Activated CD8-positive, alpha-beta memory T cell treated with anti-CD3 and anti-CD28 coated beads, Interleukin-2, amount 50 U/mL, for 24 hours (primary cell): ENCODE measurements around the gene CHST13.
A peak's percentile ranks its signal among the peaks of the same experiment; 100 is the strongest.

Experiments
- DNase-seq: peaks from one replicate; pipeline ENCODE4 v3.0.0-alpha.2; 2020; ENCODE audit errors: extremely low read depth

The CHST13 gene

DNA sequence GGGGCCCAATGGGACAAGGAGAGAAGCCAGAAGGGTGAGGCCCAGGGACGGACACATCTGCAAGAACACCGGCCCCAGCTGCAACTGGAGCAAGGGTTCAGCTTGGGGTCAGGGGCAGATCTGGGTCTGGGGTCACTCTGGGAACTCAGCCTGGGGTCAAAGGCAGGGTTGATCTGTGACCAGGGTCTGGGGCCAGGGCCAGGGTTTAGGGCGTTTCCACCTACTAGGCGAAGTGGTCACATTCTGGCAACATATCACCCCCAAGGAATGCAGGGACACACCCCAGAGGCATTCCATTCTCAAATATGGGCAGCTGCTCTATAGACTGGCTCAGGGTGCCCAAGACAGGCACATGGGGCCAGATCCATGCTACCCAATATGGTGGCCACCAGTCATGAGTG is 15.4 kb upstream of the CHST13 start:
- no peak for DNase-seq

DNA sequence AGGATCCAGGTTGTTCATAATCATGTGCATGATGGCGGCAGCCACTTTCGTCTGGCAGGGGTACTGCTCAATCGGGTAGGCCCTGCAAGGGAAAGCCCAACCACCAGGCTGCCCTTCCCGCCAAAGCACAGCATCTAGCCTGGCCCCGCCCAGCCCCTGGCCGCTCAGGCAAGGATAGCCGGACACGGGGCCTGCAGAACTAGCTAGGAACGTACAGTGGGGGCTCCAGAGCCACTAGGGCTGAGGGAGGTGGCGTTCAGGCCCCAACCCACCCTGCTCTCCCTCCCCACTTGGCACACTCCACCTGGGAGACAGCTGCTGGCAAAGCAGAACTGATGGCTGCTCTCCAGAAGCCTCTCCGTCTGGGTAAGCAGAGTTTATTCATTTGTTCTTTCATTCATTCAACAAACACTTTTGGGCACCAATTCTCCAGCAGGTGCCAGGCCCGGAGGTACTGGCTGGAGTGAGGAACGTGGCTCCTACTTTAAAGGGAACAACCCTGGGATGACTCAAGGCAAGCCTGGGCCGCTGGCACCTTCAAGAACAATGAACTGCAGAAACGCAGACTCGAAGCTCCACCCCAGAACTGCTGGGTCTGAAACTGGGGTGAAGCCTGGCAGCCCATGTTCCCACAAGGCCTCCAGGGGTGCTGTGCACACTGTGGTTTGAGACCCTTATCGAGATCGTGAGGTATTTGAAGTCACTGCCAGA is 14.2 kb upstream of the CHST13 start:
- DNase-seq = no peak

DNA sequence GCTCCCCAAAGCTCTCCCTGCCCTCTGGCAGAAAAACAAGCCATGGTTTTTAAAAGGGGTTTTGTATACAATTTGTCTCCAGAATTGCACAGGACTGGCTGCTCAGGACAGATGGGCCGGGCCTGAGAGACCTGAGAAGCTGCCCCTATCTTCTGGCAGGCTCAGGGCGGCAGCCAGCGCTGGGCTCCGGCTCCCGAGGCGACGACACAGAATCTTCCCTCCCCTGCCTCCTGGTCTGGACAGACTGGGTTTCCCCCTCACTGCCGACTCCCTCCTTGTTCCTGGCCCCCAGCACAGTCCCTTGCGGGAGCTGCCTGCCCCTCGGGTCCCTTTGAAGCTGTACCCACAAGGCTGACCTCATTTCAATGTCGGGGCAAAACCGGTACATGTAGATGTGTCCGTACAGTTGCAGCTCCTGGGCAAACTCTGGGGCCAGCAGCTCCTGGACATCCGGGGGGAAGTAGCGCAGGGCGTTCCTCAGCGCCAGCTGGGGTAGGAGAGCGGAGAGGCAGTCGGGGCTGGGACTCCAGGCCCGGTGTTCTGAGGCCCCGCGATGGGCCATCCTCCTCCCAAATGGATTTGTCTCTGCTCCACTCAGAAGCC is 13.5 kb upstream of the CHST13 start:
- no peak for DNase-seq

DNA sequence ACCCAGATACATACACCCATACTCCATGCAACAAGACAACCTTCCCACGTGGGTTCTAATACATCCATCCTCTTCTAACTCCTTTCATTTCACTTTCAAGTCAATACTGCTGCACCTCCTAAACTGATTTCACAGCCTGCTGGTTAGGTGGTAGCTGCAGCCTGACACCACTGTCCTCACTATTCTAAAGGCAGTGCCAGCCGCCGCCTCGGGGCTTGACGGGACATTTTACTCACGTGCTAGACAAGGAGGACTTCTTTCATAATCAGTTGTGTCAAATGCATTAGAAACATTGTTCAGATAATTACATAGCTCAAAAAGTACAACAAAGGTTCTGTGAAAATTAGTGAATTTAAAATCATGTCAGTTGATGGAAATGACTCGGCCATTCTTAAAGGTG is 12.7 kb upstream of the CHST13 start:
- no peak for DNase-seq

DNA sequence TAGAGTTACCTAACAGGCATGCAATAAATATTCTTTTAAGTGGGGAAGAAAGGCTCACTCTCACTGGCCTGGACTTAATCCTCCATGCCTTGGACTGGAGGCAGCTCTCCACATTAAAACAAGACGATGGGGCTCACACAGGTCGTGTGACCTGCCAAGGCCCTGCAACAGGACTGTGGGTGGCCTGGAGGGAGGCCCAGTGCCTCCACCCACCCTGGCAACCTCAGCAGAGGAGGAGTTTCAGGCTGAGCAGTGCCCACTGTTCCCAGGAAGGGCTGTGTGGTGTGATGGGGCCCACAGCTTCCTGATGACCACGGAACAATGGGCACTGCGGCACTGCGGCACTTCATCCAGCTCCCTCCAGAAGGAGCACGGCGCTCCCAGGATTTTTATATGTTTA is 11.9 kb upstream of the CHST13 start:
- no peak for DNase-seq

DNA sequence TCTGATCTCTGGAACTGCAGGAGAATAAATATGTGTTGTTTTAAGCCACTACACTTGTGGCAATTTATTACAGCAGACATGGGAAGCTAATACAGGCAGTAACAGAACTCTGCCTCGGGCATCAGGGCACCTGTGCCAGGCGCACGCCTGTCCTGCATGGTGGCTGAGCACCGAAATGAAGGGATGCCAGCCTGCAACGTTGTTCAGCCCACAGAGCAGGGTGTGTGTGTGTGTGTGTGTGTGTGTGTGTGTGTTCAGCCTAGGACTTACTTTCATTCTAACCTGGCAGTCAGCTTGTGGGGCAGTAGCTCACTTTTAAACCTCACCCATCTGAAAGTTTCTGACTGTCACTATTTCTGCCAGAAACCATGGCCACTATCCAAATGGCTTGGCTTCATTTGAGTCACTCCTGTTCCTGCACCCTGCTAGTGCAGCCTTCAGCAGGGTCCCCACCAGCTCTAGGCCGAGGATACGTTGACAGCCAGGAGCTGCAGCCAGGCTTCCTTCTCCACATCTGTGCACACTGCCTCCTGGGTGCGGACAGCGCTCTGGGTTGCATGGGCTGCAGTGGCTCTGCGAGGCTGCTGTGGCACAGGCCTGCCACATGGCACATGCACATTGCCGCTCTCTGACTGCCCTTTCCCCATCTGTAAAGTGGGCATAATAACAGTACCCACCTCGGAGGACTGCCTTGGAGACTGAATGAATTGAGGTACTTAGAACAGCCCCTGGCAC is 10.9 kb upstream of the CHST13 start:
- DNase-seq = no peak

DNA sequence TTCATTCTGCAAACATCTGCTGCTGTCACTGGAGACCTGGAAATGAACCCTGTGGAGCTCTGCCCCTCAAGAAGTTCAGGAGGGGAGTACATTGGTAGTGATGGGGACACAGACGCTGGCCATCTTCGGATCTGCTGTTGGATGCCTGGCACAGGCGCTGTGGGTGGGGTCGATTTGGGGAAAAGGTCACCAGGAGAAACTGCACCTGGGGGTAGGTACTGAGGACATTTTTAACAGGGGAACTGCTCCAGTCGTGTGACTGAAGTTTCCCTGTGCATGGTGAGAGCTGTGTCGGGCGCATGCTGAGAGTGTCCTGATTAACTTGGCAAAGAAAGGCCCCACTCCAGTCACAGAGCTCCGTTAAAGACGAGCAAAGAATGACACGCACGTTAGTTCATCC is 9.8 kb upstream of the CHST13 start:
- DNase-seq = no peak

DNA sequence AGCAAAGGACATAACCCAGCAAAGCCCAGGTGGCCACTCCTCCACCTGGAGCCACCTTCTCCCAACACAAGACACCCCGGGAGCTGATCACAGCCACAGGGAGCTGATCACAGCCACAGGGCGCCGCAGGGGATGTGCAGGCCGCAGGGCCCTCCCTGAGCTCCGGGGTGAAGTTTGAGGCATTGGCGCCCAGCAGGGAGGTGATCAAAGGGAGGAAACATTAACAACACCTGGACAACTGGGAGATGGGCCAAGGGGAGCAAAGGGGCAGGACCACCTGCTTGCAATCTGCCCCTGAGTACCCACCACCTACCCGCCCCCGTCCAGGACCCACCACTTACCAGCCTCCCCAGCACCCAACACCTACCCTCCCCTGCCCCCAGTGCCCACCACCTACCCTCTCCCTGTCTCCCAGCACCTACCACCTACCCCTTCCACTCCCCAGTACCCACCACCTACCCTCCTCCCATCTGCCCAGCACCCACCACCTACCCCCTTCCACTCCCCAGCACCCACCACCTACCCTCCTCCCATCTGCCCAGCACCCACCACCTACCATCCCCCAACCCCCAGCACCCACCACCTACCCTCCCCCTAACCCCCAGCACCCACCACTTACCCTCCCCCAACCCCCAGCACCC is 8.8 kb upstream of the CHST13 start:
- DNase-seq = no peak

DNA sequence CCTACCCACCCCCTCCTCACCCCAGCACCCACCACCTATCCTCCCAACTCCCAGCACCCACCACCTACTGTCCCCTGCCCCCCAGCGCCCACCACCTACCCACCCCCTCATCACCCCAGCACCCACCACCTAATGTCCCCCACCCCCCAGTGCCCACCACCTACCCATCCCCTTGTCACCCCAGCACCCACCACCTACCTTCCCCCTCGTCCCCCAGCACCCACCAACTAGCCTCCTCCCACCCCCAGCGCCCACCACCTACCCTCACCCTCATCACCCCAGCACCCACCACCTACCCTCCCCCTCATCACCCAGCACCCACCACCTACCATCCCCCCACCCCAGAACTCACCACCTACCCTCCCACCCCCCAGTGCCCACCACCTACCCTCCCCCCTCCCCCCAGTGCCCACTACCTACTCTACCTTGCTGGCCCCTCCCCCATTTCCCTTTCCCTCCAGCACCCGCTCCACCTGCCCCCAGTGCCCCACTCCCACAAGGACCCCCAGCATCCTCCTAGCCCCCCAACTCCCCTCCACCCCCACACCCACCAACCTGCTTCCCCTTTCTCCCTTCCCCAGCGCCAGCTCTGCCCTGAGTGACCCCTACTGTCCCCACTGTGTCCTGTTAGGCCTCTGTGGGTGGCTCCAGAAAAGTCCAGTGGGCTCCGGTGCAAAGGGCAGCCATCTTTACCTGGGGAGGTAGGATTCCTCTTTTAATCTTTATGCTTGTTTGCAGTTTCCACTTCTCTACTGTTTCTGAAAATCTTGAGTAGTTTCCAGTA is 7.6 kb upstream of the CHST13 start:
- no peak for DNase-seq

DNA sequence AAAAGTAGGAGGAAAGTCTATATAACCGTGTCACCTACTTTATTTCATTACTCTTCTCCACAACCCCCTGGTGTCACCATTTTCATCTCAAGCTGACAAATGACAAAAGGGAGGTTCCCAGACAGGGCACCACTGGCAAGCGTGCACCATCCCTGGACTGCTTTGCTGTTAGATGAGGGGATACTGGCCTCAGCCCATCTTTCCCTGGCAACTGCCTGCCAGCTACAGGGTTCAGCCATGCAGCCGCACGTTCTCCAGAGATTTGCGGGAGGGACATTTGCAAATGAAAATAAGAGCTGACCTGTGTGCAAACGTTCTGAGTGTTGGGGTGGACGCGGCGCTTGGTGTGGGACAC is 7.0 kb upstream of the CHST13 start:
- no peak for DNase-seq

DNA sequence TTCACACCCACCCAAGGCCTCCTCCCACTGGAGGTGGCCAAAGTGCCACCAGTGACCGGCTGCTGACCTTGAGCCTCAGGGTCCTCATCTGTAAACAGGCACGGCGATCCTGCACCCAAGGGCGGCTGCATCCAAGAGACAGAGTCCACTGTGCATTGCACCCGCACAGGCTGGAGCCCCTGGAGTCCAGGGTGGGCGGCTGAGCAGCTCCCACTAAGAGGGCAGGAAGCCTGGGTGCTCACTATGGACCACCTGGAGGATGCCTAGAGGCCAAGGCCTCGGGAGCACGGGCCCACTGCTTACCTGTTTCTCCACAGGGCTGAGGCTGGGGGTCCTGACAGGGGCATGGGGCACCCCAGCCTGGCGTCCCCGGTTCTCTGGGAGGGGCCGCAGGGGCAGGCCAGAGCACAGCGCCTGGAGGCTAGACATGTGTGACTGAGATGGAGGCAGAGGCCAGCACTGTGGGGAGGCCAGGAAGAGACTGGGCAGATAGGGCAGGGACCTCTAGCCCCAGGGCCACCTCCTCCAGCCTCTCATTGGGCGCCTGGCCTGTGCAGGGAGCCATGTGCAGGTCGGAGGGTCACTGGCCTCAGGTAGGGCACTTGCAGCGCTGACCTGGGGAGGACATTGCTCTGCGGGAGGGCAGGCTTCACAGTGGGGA is 6.5 kb upstream of the CHST13 start, which contains the start of gene UROC1:
UROC1 (minus strand) TSS at position 483 of the 661 bp plus-strand sequence; CDS start at position 429, 54 bp downstream.
- DNase-seq = no peak

DNA sequence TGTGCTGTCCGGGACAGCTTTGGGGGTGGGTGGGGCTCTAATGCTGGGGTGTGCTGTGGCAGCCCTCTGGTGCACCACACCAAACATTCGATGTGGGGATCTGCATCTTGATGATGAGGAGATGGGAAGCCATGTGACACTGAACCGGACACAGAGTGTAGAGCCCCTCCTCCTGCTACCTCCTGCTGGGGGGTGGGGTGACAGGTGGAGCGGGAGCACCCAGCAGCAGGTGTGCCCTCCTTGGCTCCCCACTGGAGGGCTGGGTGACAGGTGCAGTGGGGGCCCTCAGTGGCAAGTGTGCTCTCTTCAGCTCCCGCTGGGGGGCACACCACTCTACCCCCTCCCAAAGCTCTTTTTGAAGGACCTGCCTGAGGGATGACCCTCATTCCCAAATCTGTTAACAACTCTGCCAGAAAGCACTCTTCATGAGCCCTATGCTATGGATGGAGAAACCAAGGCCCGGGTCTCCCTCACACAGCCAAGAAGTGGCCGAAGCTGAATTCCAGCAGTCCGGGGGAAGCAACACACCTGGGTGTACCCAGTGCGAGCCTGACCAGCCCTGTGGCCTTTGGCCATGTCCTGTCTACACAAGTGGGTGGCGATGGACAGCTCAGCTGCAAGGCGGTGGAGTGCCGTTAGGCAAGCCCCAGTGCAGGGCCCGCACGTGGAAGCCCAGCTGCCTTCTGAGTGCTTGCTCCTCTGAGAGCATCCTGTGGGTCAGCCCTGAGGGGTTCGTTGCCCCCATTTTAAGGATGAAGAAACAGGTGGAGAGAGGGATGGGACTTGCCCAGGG is 5.8 kb upstream of the CHST13 start:
- DNase-seq = no peak

DNA sequence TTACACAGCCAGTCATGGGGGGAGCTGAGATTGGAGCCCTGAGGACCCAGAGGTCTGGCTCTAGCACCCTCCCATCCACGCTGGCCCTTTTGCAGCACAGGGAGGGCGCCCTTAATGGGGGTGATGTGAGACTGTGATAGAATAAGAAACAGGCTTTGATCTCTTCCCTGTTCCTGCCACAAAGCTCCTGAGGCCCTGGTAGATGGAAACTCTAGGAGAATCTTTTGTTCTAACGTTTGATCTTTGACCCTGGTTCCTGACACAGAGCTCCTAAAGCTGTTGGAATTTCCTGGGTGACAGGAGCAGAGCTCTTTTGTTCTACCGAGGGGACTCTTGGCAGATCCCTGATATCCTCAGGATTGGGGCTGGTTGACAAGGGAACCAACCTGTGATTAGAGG is 5.2 kb upstream of the CHST13 start:
- DNase-seq = no peak

DNA sequence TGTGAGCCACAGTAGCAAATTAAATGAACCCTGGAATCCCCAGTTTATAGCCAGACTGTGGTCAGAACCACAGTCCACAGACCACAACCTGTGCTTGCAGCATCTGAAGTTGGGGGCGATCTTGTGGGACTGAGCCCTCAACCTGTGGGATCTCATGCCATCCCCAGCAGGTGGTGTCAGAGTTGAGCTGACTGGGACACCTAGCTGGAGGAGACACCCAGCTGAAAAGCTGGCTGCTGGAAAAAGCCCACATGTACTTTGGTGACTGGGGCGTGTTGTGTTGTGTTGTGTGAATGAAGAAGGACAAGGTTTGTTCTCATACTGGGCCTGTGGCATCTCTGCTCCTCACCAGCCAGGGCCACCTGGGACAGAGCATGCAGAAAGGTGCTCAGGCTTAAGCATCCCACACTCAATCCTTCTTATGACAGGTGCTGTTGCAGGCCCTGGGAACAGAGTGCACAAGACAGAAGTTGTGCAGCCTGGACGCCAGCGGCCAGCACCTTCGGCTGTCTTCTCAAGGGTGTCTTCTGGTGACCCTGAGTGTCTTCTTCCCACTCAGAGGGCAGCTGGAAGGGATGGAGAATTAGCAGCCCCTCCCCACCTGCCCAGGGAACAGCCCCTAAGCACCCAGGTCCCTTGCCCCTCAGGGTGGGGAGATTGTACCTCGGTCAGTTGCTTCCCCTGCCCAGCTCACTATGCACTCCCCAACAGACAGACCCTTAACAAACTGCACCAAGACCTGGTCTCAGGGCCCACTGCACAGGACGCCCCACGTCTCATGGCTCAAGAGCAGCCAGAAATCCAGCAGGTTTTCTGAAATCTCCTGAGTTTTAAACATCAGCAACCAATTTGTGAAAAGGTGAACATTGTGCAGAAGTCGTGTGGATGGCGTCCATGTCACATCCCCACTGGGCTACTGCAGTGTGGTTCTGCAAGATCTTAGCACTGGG is 4.2 kb upstream of the CHST13 start:
- no peak for DNase-seq

DNA sequence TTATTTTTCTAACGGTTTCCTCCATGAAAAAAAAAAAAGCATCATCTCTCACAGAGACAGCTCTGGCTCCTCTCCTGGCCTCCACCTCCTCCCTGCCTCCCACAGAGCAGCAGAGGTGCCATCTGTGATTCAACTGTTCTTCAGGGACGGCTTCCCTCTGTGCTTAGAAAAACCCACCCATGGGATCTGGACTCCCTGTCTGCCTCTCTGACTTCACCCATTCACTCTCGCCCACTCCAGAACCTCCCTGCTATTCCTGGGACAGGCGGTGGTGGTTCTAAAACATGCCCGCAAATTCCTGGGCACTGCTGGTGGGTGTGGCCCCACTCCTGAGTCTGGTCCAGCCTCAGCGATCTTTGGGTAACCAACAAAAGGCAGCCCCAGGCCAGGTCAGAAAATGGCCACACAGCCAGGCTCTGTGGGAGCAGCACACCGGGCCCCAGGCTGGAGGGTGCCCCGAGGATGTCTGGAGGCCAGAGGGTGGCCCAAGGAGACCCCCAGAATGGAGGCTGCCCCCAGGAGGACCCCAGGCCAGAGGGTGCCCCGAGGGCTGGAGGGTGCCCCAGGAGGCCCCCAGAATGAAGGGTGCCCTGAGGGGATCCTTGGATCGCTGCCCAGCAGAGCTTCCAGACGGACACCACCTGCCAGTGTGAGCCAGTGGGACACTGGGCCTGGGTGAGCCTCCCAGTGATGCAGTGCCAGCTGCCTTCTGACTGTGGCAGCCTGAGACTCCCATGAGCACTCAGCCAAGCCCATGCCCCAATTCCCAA is 2.6 kb upstream of the CHST13 start:
- DNase-seq = no peak

DNA sequence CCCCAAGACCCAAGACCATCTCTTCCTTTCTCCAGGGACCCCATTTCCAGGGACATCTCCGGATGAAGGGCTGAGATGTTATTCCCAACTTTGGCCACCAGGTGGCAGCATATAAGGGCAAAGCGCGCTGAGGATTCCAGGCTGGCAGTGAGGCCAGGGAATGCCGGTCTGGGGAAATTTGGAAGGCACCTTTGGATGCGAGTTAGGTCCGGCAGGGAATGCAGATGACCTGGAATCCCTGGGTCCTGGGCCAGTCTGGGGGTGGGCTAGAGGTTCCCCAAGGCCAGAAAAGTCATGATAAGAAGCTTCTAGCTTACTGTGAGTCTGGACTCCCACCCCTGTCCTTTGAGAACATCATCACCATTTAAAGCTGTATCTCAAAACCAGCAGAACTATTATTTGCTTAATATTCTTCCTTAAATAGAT is 1.6 kb upstream of the CHST13 start:
- peak; percentile 4 for DNase-seq

DNA sequence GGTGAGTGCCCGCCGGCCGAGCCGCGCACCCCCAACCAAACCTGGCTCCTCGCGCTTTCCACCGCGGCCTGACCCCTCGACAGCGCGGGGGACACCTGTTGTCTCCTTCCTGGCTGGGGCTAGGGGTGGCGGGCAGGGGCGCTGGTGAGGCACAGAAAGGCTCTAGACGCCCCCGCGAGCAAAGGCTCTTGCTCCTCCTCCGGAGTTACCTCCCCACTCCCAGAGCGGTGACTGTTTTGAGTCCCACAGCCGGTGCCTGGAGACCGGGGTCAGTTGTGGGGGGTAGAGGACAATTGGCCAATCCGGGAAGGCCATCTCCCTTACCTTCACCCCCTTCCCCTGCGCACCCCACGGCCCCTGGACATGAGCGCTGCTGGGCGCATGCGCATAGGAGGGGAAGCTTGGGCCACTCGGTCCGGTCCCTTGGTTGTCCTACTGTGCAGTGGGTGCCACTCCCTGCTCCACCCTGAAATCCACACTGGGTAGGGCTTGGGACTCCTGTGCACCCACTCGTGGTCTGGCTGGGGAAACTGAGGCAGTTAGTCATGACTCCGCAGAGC is 554 bp downstream of the CHST13 start:
- no peak for DNase-seq
